GM18505 (cell line): Measurements from ENCODE around the gene ARMC9.

Source experiments
- ATAC-seq: cut with Tn5 transposase; IDR thresholded peaks from one replicate; pipeline ENCODE4 v1.9.1; 2021; ENCODE audit not compliant: unreplicated experiment
- POLR2A ChIP-seq: IDR thresholded peaks from 4 replicates; pipeline ENCODE4 v1.6.1; 2011; ENCODE audit warnings: borderline replicate concordance; ENCODE audit not compliant: insufficient read depth, insufficient read length; ENCODE audit errors: extremely low read depth

ARMC9 gene

DNA sequence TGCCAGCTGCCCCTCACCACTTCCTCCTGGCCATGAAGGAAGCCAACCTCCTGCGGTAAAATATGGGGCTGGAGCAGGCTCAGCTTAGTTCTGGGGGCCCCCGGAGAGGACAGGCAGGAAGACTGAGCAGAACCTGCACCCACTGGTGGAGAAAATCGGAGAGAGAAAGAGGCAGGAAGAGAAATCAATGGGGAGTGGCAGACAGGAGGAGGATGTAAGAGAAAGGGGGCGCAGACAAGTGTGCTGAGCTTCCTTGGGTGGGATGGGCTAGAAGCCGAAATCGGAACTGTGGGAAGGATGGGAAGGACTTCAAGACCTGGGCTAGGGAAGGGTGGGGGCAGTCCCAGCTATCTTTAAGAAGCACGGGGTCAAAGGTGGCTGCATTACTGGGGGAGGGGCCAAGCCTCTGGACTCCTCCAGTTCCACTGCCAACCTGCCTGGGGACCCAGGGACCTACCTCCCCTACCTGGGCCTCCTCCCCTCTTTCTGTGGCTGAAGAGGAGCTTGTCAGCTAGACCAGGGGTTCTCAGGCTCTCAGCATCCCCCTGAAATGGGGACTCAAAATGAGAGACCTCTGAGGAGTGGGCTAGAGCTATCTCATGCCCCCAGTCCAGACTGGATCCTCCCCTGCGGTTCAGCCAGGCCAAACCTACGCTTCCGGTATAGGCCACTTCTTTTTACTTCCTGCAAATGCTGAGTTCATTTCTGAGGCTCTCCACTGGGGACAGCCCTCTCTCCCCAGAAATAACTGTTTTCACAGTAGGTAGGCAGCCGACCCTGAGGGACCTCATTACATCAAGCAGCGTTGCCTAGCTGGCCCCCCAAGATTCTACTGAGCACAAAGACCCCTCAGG, 163.5 kb downstream of the ARMC9 start:
- peak; percentile 85 for ATAC-seq
- TF ChIP-seq POLR2A: no peak

DNA sequence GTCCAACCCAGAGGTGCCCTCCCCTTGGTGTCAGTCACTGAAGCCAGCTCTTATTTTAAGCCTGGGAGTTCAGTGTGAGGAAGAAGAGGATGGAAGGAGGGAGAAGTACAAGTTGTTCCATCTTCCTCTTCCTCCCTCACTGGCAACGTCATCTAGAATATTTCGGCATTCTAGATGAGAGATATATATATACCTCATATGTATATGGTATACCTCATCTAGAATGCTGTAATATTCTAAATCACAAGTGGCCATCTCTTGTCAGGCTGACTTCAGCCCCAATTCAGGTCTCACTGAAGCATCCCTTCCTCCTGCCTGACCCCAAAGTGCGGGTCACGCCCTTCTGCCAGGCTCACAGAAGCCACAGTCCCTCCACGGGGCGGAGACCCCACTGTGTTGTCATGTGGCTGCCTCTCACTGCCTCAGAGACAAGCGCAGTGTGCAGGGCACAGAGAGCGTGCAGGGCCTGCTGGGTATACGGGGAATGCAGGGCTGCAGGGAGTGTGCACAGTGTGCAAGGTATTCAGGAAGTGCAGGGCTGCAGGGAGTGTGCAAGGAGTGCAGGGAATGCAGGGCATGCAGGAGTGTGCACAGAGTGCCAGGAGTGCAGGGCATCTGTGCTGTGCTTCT, 164.2 kb downstream of the ARMC9 start:
- ATAC-seq: no peak
- no peak for TF ChIP-seq POLR2A

DNA sequence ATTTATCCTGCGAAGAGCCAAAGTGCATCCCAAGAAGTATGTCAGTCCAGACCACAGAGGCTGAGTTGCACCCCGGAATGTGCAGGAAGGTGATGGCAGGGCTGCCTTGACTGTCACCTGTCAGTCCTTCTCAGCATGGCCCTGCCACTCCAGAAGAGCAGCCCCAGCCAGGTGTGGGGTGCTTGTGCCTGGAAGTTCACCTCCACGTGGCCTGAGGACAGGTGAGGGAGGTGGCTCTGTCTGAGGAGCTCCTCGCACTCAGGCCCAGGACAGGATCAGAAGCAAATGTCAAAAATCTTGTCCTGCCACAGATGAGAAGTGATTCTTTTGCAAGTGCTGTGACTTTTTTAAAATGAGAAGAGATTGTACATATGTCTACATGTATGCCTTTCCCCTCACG, 165.6 kb downstream of the ARMC9 start:
- no peak for TF ChIP-seq POLR2A
- no peak for ATAC-seq

DNA sequence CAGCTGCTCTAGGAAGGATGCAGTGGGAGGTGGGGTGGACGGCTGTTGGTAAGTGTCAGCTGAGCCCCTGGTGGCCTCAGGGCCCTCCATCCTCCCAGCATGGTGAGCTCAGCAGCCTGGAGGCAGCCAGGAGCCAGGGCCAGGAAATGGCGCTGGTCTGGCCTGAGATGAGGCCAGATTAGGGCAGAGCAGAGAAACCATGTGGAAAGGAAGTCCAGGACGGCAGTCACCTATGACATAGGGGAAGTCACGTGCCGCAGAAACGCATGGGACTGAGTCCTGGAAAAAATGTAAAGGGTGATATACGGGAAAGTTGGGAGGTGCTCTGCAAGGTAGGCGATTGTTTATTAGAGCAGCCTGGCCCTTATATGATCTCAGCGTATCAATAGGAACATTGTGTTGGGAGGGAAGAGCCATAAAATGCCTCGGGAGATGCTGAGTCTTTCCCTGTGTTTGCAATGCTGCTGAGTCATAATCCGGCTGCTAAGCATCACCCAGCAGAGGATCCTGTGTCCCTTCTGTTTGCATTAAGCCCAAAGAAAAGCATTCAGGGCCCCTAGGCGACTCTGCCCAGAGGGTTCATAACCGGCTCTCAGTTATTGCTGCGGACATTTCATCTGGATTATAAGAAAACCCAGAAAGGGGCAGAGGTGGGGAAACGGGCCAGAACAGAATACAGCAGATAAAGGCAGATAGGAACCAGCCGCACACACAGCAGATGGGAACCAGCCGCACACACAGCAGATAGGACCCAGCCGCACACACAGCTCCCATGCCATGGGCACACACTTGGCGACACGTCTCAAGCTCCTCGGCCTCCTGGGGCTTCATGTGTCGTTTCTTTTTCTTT, 166.8 kb downstream of the ARMC9 start:
- TF ChIP-seq POLR2A: no peak
- ATAC-seq: no peak

DNA sequence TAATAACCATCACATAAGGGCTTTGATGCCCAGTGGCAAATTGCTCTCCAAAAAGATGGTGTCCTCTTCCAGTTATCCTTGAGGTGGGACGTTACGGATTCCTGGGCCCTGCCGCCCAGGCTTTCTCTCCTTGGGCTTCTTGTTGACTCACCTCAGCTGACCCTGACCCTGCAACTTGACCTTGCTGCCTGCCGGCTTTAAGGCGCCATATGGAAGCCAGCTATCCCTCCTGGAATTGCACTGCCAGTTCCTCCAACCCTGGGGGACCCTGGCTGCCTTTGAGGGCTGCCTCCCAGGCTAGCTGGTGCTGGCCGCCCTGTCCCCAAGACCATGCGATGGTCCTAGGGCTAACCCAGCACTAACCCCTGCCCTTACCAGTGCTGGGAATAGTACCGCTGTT, 168.7 kb downstream of the ARMC9 start:
- TF ChIP-seq POLR2A: no peak
- ATAC-seq: no peak

DNA sequence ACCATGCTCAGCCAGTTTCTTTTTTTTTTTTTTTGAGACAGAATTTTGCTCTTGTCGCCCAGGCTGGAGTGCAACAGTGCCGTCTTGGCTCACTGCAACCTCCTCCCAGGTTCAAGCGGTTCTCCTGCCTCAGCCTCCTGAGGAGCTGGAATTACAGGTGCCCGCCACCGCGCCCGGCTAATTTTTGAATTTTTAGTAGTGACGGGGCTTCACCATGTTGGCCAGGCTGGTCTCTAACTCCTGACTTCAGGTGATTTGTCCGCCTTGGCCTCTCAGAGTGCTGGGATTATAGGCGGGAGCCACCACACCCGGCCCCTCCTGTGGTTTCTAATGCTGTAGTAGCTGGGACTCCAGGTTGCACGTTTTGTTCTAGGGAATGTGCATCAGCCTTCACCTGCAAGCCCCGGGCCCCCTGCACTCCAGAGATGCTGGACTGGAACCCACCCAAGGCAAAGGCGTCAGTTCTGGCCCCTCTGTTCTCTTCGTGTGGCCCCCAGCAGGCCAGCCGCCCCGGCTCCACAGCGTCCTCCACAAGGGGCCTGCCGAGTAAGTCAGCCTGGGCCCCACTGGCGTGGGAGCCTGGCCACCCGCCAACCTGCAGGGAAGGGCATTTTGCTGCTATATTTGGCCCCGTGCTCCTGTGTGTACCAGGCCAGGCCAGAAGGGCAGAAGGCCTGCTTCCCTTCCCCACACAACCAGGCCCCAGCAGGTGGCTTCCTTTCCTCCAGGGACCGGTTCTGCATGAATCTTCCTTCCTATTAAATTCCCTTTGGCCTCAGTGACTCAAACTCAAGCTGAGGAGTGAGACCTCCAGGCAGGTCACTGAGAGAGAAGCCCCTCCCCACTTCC, 171.4 kb downstream of the ARMC9 start:
- ATAC-seq: no peak

DNA sequence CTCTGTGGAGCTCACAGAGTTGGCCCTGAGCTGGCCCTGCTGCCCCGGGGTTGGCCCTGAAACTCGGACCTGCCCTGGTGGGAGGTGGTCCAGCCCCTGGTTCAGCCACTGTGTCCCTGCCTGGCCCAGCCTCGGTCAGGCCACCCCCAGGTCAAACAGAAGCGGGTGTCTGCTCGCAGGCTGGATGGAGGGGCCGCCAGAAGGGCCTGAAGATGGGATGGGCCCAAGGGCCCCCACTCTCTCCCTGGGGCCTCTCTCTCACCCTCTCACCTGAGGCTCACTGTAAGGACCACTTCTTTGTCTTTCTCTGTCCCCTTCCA, 172.0 kb downstream of the ARMC9 start:
- no peak for ATAC-seq
- no peak for TF ChIP-seq POLR2A

More for the DNA sequence above, 171.4 kb downstream of the ARMC9 start:
- TF ChIP-seq POLR2A: no peak

DNA sequence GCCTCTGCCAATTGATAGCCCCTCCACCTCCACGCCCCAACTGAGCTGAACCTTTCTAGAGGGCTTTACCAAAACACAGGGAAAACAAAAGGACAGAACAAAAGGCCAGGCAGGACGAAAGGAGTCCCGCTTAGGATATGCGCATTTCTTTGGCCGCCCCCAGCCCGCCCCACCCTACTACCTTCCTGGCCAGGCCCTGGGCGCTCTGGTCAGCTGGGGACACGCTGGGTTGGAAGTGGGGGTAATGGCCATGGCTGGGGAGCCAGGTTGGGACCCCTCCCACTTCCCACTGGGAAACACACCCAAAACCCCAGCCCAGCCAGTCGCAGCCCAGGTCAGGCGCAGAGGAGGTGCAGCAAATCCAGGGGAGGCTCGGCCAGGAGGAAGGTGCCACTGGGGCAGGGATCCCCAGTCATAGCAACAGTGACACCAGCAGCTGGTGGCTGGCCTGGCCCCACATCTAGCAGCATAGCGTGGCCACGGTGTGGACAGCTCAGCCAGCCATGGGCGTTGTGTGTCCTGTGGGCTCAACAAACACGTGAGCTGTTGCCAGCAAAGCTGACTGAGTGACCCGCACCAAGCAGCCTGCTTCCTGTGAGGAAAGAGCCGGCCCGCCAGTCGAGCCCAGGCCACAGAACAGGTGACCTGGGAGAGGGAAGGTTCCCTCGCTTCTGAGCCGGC, 172.5 kb downstream of the ARMC9 start:
- ATAC-seq: no peak
- TF ChIP-seq POLR2A: no peak

DNA sequence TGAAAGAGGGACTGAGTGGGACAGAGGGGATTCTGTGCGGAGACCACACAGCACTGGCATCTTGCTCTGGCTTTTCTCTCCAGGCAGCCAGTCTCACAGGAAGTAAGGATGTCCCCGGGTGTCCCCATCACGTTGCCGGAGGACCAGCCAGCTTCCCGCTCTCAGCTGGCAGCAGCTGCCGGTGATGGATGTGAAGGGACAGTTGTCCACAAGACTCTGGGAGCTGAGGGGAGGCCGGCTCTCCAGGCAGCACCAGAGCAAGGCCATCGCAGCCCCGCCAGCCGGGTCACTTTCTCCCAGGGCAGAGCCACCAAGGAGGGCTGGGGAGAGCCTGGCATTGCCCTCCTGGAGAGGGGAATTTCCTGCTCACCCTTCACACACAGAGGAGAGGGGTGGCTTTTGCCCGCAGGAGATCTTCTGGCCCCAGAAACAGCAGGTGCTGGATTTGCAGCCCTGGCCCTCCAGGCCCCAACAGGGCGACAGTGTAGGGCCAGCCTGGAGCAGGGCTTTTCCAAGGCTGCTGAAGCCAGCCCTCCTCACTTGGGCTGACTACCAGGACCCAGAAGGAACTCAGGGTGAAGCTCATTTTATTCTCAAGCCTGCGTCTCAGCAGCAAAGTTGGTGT, 173.1 kb downstream of the ARMC9 start:
- TF ChIP-seq POLR2A: no peak
- no peak for ATAC-seq

DNA sequence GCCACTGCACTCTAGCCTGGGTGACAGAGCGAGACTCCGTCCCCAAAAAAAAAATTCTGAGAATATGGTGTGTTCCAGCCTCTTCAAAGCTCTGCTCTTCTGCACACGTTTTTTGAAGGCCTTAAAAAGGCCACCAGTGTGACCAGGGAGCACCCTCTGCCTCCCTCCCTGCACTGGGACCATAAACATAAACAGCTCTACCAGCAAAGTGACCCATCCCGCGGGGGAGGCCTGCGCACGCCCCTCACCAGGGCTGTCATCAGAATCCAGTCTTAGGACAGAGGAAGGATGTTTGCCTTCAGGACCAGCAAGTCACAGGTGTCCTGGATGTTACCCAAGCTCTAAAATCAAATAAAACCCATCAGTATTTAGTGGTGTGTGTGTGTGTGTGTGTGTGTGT, 173.9 kb downstream of the ARMC9 start:
- TF ChIP-seq POLR2A: no peak
- no peak for ATAC-seq

DNA sequence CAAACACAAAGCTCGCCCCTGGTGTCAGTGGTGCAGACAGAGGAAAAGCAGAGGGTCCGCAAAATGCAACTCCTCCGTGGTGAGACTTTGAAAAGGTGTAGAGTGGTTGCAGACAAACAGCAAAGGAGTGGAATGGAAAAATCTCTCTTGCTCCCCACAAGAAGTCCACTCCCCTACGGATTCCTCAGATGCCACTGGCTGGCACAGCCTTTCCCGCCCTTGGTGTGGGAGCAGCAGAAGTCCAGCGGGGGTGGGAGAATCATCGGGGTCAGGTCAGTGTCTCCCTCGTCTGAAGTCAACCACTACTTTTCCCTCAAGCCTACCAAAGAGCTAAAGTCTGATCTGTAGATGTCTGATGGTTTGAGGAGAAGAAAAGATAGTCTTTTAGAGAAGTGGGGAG, 174.8 kb downstream of the ARMC9 start:
- ATAC-seq: no peak
- TF ChIP-seq POLR2A: no peak

DNA sequence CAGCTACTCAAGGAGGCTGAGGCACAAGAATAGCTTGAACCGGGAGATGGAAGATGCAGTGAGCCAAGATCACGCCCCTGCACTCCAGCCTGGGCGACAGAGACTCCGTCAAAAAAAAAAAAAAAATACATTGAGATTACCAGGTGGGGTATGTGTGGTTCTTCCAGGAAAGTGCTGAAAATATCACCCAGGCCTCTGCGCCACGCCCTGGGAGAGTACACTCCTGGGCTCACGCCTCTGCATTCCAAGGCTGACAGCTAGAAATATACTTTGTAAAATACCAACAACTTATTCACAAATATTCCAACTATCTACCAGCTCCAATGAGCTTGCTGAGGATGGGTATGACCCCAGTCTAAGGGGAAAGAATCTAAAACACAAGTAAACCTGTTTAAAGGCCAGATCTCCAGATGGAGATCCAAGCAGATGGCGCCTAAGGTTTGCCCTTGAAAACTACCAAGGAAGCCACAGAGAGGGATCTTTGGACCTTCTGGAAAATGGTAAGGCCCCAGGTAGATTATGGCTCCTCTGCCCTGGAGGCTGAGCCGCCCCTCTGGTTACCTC, 175.4 kb downstream of the ARMC9 start:
- ATAC-seq: no peak
- TF ChIP-seq POLR2A: no peak
